ENCODE results near the gene TFCP2.
"Not testable (repeated sequence)": the region's sequence is repeated elsewhere in the genome, so short reads cannot be mapped to it uniquely, and the experiment has no call there.

The TFCP2 gene, protein sequence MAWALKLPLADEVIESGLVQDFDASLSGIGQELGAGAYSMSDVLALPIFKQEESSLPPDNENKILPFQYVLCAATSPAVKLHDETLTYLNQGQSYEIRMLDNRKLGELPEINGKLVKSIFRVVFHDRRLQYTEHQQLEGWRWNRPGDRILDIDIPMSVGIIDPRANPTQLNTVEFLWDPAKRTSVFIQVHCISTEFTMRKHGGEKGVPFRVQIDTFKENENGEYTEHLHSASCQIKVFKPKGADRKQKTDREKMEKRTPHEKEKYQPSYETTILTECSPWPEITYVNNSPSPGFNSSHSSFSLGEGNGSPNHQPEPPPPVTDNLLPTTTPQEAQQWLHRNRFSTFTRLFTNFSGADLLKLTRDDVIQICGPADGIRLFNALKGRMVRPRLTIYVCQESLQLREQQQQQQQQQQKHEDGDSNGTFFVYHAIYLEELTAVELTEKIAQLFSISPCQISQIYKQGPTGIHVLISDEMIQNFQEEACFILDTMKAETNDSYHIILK

DNA sequence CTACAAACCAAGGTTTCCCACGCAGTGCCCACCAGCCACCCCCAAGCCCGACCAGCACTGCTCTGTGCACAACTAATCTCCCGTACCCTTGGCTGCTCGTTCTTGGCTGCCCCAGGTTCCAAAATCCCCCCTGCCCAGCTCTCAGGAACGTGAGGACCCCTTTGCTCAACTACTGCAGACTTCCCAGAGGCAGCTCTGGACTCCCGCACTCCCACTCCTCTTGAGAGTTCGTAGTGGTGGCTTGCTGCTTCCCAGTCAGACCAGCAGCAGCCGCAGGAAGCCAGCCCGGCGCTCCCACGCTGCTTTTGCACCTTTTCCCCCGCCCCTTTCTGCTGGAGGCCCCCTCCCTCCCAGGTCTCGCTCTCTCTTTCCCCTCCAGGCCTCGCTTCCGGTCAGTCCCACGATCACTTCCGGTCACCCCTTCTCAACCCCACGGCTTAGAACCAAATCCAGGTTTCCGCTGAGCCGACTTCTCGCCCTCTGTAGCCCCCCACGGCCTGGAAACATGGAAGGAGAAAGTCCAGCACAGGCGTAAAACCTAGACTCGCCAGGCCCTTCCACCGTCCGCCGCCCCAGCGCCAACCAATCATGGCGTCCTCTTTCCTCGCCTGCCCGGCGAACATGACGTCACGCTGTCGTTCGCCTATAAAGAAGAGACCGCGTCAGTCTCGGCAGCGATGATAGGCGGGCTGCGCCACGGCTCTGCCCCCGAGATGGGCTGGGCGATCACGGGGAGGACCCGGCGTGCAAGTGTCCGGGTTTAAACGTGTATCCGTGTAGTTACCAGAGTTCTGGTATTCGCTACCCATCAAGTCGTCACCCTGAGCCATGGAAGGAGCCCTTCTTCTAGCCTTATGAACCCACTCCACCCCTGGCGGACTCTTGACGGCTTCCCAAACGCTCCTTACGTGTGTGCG, at the start of gene TFCP2:
TFCP2 (minus strand) TSS at position 621 of the 917 bp plus-strand sequence. CDS start 713 bp downstream, outside the sequence.
- peak; percentile 96 for DNase-seq (ENCODE audit: low spot score)

DNA sequence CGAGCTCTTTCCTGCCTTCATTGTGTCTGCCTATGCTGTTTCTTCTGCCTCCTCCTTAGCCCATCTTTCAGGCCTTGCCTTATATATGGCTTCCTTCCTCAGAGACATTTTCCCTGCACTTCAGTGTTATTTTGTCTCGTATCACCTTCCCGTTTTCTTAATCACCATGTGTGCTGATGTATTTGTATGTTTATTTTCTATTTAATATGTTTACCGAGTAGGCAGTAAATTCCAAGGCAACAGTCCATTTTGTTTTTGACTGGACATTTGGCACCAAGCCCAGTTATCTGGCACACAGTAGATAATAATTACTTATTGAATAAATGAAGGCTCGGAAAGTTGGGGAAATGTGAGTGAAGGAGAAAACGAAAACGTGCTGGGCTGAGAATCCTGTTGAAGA, 49.5 kb upstream of the TFCP2 start:
- DNase-seq (ENCODE audit: low spot score) = no peak

DNA sequence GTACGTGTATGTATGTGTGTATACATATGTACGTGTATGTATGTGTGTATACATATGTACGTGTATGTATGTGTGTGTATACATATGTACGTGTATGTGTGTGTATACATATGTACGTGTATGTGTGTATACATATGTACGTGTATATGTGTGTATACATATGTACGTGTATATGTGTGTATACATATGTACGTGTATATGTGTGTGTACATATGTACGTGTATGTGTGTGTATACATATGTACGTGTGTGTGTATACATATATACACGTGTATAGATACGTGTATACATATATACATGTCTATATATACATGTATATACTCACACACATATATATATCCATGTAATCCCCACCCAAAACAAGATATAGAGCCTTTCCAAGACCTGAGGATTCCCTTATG, 46.9 kb upstream of the TFCP2 start:
- not testable (repeated sequence) for DNase-seq (ENCODE audit: low spot score)

DNA sequence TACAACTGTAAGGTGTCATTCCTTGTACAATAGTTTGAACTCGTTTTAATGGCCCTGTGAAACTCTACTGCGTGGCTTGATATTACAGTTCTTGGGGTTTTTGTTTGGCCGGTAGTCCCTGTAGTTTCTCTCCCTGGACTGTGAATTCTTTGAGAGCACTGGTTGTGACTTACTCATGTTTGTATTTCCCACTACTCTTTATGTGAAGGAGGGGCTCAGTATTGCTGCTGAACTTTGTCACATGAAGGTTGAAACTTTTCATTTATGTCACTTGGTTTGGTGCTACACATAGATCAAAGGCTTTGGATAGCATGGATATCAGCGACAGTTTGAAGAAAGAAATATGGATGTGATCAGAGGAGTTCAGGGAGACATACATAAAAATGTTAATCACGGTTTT, 46.4 kb upstream of the TFCP2 start:
- DNase-seq (ENCODE audit: low spot score) = no peak

DNA sequence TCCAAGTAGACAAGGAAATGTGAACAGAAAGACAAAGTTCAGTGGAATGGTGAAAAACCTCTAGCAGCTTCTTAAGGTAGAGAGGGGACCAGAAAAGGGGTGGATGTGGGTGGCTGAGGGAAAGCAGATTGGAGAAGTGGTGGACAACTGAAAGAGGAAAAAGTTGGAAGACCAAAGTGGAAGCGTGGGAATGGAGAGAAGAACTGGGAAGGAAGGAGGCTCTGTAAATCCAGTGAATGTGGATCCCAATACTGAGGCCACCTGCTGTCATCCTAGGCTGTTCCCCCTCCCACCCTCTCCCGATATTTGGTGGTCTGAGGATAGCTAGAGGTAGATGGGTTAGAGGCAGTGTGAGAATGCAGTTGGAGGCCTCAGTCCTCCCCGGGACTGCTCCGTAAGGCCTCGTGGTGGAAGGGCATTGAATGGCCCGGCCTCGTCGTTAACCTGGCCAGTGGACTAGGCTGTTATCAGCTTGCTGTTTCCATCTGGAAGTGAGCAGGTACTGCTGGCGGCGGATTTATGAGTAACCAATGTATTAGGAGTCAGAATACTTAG, 45.7 kb upstream of the TFCP2 start:
- no peak for DNase-seq (ENCODE audit: low spot score)

DNA sequence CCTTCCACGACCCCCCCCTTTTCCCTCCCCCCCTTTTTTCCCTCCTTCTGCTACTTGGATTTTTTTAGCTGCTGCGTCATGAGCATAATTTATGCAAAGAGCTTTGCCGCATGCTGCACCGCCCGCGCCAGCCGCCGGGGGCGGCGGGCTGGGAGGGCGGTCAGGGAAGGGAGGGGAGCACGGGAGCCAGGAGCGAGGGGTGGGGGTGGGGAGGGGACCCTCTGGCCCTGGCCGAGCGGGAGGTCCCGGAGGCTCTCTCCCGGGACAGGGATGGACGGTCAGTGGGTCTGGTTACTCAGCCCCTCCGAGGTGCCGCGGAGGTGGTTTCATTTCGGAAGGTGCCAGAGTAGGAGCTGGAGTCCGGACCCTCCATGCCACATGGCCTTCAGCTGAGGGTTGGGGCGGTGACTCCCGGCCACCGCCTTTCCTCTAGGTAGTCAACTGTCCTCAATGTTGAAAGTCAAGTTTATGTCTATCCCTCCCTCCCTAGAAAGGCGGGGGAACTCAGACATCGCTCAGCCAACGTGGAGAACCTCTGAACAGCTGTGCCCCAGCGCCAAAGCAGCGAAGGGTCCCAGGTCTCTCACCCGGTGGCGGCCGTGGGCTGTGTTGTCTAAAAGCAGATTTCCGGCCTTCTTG, 45.2 kb upstream of the TFCP2 start, which contains the start of gene POU6F1:
POU6F1 (minus strand) TSS at position 95 of the 639 bp plus-strand sequence. CDS start 11,226 bp downstream, outside the sequence.
- DNase-seq (ENCODE audit: low spot score) = peak; percentile 84

DNA sequence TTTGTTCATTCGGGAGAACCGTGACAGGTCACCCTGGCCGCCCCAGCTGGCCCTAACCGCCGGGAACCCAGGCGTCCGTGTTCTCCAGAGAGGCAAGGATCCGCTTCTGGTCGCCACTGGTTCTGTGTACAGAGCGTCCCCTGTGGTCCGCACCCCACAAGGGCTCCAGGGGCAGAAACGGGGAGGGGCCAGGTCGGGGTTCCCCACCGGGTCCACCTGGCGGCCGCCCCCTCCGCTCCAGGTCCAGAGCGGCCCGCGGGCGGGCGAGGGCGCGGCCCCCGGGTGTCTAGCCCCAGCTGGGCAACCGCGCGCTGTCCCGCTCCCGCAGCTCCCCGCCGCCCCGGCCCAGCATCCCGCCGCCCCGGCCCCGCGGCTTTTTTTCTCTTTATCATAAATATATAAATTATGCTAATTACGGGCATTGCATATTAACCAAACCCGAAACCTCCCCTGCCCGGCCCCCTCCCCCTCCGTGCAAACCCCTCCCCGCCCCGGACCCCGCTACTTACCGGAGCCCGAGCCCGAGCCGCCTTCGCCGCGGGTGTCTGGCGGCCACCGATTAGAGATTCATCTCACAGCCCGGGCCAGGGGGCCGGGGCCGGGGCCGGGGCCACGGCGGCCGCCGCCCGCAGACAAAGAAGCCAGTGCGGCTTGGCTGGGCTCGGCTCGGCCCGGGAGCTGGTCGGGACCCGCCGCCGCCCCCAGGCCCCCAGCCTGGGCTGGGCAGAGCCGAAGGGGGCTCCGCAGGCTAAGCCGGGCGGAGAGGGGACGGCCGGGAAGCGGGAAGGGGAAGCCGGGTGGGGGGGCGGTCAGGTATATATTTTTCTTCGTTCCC, 44.4 kb upstream of the TFCP2 start:
- peak; percentile 56 for DNase-seq (ENCODE audit: low spot score)

DNA sequence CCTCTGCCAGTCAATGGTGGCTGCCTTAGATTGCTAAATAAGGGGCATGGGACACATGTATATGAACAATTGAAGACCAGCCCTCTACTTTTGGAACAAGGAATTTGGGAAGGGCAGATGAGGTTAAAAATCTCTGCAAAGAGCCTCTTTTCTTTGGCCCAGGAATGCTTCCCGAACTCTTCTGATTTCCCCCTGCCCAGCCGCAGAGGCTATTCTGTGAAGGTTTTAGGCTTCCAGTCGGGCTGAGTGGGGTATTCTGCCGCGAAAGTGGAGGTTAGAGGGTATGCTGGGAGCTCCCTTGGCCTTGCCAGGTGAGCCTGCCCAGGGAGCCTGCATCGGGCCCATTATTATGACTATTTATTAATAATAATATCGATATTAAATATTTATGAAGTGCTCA, 43.7 kb upstream of the TFCP2 start:
- DNase-seq (ENCODE audit: low spot score) = no peak

DNA sequence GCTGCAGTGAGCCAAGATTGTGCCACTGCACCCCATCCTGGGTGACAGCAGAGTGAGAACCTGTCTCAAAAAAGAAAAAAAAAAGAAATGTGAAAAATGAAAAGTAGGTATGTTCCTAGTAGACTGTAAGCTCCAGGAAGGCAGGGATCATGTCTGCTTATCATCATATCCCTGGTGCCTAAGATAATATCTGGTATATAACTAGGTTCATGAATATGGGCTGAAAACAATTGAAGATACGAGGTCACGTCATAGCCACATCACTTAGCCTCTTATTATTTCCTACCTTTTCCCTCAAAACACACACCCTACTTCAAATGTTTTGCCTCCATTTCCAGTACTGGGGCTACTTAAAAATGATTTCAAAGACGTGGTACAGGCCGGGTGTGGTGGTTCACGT, 42.0 kb upstream of the TFCP2 start:
- no peak for DNase-seq (ENCODE audit: low spot score)

DNA sequence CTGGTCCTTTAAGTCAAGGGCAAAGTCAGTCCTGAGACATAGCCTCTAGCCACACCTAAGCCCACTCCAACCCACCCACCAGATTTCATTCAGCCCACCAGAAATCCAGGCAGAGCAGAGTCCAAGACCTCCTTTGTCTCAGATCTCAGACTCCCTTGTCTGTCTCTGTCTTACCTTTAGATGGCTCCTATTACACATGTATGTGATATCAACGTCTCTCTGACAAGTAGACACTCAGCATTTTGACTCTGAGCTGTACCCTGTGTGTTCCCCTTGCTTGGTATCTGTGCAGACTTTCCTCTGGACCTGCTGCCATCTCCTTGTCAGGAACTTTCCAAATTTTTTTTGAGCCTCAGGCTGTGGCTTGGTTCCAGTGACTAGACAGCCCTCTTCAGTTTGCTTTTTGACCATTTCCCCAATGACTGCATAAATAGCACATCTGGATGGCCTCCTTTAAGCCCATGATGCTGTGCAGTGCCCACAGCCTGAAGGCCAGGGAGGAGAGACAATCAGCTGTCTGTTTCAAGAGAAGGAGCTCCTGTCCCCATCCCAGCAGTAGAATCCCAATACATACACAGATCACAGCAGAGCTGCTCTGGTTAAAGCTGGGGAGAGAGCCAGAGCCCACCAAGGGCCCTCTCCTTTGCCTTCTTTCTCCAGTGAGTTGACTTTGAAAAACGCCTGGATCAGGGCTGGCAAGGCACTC, 37.9 kb upstream of the TFCP2 start:
- no peak for DNase-seq (ENCODE audit: low spot score)

DNA sequence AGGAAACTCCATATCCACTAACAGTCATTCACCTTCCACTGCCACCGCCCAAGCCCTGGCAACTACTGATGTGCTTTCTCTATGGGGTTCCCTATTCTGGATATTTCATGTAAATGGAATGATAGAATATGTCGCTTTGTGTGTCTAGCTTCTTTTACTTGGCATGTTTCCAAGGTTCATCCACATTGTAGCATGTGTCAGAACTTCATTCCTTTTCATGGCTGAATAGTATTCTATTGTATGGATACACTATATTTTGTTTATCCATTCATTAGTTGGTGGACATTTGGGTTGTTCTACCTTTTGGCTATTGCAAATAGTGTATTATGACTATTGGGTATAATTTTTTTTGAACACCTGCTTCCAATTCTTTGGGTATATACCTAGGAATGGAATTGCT, 36.3 kb upstream of the TFCP2 start:
- no peak for DNase-seq (ENCODE audit: low spot score)

DNA sequence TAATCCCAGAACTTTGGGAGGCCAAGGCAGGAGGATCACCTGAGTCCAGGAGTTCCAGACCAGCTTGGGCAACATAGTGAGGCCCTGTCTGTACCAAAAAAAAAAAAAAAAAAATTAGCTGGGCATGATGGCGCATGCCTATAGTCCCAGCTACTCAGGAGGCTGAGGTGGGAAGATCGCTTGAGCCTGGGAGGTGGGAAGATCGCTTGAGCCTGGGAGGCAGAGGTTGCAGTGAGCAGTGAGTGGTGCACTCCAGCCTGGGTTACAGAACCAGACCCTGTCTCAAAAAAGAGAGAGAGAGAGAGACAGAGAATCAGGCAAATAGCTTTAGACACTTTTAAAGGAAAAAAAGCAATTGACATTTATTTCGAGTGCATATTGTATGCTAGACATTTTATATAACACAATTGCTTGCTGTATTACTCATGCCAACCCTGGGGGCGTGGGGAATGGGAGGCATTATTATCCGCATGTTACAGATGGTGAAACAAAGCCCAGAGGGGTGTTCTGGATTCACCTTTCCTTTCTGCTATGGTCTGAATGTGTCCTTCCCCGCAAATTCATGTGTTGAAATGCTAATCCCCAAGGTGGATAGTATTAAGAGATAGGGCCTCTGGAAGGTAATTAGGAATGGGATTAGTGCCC, 35.2 kb upstream of the TFCP2 start:
- DNase-seq (ENCODE audit: low spot score) = no peak

DNA sequence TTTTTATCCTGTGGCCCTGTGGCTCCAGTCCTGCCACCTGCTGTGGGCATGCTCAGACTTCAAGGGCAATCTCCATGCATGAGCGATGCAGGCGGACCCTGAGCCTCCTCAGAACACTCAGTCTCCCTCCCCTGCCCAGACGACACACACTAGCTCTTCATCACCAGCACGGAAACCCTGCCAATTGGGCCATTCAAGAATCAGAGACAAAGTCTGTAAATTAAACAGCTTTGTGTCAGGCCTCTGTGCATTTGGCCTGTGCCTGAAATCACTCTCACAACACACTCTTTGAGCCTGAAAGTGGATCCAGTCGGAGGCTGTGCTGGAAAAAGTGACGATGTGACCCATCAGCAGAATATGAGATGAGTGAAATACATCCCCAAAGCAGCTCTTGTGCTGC, 32.4 kb upstream of the TFCP2 start:
- no peak for DNase-seq (ENCODE audit: low spot score)

DNA sequence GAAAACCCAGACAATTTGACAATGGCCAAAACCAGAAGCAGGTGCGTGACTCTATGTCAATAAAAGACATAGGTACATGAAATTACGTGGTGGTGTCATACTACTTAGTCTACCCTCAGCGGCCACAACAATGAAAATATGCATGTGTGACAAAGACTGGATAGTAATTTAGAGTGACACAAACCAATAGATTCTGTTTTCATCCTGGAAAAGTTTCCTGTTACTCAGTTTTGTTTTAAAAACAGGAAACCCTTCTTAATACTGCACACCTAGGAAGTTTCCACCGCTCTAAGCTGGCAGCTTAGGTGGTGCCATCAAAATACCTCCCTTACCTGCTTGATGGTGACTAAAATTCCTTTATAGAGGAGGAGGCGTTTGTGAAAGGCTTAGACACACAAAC, 29.8 kb upstream of the TFCP2 start:
- no peak for DNase-seq (ENCODE audit: low spot score)

DNA sequence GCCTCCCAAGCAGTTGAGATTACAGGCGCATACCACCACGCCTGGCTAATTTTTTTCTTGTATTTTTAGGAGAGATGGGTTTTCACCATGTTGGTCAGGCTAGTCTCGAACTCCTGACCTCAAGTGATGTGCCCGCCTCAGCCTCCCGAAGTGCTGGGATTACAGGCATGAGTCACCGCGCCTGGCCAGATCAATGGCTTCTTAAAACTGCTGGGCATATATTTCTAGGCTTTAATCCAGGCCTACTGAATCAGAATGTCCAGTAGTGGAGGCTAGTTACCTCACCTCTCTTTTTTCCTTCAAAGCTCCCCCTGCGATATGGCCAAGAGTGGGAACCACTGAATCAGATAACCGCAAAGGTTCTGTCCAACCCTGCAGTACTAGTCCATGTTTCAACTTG, 27.9 kb upstream of the TFCP2 start:
- no peak for DNase-seq (ENCODE audit: low spot score)

DNA sequence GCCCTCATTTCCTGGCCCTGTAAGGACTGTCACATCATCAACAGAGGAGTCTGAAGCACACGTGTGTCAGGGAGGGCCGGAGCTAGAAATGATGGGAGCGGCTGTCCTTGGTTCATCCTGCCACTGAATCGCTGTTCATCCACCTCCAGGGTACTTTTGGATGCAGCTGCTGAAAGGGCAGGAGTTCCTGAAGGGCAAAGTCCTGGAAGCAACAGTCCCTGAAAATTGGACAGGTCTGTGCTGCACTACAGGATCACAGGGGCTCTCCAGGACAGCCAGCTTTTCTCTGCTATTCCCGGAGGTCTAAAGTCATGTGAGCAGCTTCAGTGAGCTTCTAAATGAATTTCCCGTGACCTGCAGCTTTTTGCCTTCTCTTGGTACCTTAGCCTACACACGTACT, 27.2 kb upstream of the TFCP2 start:
- DNase-seq (ENCODE audit: low spot score) = no peak

DNA sequence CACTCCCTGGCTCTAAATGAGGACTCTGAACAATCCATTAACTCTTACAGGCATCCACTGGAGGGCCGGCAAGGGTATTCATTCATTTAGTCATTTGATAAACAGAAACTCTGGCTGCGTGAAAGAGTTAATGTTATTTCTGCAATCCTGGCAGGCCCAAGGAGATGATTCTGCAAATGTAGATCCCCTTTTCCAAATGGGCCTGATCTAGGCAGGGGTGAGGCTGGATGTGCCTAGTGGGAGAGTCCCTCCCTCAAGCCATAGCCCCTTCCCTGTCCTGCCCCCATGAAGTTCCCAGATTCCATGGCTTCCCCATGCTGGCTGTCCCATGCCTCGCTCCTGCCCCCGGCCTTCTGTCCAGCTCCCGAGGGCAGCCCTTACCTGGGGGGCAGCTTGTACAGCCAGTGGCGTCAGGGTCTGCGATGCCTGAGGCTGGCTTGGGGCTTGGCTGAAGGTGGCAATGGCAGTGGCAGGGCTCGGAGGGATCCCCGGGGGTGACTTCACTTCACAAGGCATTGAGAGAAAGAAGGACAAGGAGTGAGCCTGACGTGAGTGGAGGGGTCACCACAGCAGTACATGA, 26.5 kb upstream of the TFCP2 start:
- DNase-seq (ENCODE audit: low spot score) = no peak

DNA sequence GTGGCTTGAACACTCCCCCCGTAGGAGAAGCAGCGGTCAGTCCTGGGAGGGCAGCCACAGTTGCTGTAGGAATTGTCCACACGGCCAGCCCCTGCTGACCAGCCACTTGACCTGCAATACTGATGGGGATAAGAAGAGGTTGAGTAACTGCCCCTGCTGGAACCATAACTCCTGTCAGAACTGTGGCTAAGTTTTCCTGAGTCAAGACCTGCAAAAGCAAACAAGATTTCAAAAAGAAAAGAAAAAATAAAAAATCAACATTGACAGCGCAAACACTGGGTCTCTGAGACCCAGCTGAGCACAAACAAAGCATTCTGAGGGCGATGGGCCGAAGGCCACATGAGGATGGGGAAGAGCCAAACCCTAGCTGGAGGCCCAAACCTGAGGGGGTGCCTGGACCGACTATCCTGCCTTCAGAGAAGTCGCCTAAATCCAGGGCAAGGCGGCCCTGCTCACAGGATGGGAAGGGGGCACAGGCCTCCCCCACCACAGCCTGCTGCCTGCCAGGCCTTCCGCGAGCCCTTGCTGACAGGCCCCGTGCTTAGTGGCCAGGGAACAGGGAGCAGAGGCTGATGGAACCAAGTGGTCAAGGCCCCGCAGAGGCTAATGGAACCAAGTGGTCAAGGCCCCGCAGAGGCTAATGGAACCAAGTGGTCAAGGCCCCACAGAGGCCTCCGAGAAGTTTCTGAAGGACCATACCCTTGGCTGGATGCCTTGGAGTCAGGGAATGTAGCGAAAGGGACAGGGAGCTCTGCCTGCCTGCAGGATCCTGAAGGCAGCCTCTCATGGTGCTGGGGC, 25.8 kb upstream of the TFCP2 start:
- no peak for DNase-seq (ENCODE audit: low spot score)

Data from NAMALWA (cell line).